SU-DHL-6 (cell line): Measurements from ENCODE around the gene FBXO38.

ENCODE experiments used
- H2AFZ ChIP-seq: fragments of 200-600 bp; sonication (generic); 2 replicates; pipeline ENCODE4 v1.6.1; 2014; ENCODE audit warnings: low read depth, mild to moderate bottlenecking, moderate library complexity, mixed read lengths, antibody characterized with exemption, low read length; ENCODE audit not compliant: severe bottlenecking
- H3F3A ChIP-seq: fragments of 200-600 bp; shearing (Covaris generic); 2 replicates; pipeline ENCODE4 v1.6.0; 2016; ENCODE audit warnings: antibody characterized with exemption, mild to moderate bottlenecking; ENCODE audit not compliant: insufficient read depth
- H3K27ac ChIP-seq: fragments of 200-600 bp; sonication (generic); 2 replicates; pipeline ENCODE4 v1.5.1; 2016; ENCODE audit warnings: low read depth, mild to moderate bottlenecking, low read length, moderate library complexity, mixed read lengths
- H3K27me3 ChIP-seq: fragments of 200-600 bp; sonication (generic), shearing (Covaris generic); 2 replicates; pipeline ENCODE4 v1.6.0; 2014; ENCODE audit warnings: mild to moderate bottlenecking, low read length
- H3K36me3 ChIP-seq: fragments of 200-600 bp; sonication (generic); 2 replicates; pipeline ENCODE4 v1.6.1; 2014; ENCODE audit warnings: mild to moderate bottlenecking, low read length, mixed read lengths
- H3K4me2 ChIP-seq: fragments of 300-600, 200-600 bp; shearing (Covaris generic), sonication (generic); 2 replicates; pipeline ENCODE4 v1.6.0; 2014; ENCODE audit warnings: low read length, low read depth, mild to moderate bottlenecking; ENCODE audit not compliant: poor library complexity, severe bottlenecking
- H3K4me3 ChIP-seq: fragments of 200-600 bp; sonication (generic); 2 replicates; pipeline ENCODE4 v1.5.1; 2014; ENCODE audit warnings: antibody characterized with exemption, low read length, mild to moderate bottlenecking, mixed read lengths; ENCODE audit not compliant: insufficient read depth, poor library complexity, severe bottlenecking
- H3K79me2 ChIP-seq: fragments of 200-600 bp; sonication (generic); 2 replicates; pipeline ENCODE4 v1.6.1; 2014; ENCODE audit warnings: mild to moderate bottlenecking, low read length, moderate library complexity; ENCODE audit not compliant: insufficient read depth
- H3K9ac ChIP-seq: fragments of 200-600 bp; sonication (generic); 2 replicates; pipeline ENCODE4 v1.7.0; 2014; ENCODE audit warnings: mild to moderate bottlenecking, low read length
- H3K9me2 ChIP-seq: fragments of 200-600 bp; sonication (generic); replicated peaks from 2 replicates; pipeline ENCODE4 v1.6.1; 2014; ENCODE audit warnings: low read length; ENCODE audit not compliant: insufficient read depth
- H3K9me3 ChIP-seq: fragments of 200-600 bp; sonication (generic); 2 replicates; pipeline ENCODE4 v1.6.1; 2014; ENCODE audit warnings: low read length, mixed read lengths; ENCODE audit not compliant: insufficient read depth
- H4K20me1 ChIP-seq: fragments of 200-600 bp; sonication (generic); 2 replicates; pipeline ENCODE4 v1.6.1; 2014; ENCODE audit warnings: low read depth, mild to moderate bottlenecking, antibody characterized with exemption, low read length, moderate library complexity, mixed read lengths
- EZH2phosphoT487 ChIP-seq: fragments of 200-600 bp; sonication (generic), shearing (Covaris generic); conservative IDR thresholded peaks from 2 replicates; pipeline ENCODE4 v1.6.1; 2018; ENCODE audit warnings: mild to moderate bottlenecking, antibody characterized with exemption, low read length, moderate library complexity, mixed read lengths
- TF ChIP-seq, protein P1 (sequence below): fragments of 200-600 bp; sonication (generic); IDR thresholded peaks from one replicate; pipeline ENCODE4 v1.5.1; 2017; ENCODE audit warnings: antibody characterized with exemption, mild to moderate bottlenecking, low read length, moderate library complexity; ENCODE audit not compliant: insufficient read depth, poor library complexity, severe bottlenecking

FBXO38 gene

DNA sequence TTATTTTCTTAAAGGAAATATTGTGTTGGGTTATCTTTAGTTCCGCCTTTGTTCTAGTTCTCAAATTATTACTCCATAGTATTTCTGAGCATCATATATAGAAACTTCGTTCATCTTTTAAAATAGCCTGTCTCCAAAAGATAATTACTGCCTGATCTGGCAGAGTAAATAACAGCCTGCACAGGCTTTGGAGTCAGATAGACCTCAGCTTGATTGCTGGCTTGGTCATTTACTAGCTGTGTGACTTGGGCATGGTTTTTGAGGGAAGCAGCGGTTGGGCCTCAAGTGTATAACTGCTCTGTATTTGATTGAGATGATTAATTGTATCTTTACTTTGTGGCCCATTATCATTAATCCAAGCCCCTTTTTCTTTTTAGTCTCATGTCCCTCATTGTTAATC lies 50.1 kb downstream of the FBXO38 start:
- no peaks in the 10 kb centered on the region for H3F3A ChIP-seq
- H3K27me3 ChIP-seq, result no peaks in the 10 kb centered on the region
- no peaks in the 10 kb centered on the region for H3K9me2 ChIP-seq
- no peak overlapping the region for H3K4me3 ChIP-seq
- H2AFZ ChIP-seq, result no peak overlapping the region
- no peak overlapping the region for H3K4me2 ChIP-seq
- no peaks in the 10 kb centered on the region for H3K79me2 ChIP-seq
- no peaks in the 10 kb centered on the region for H3K9me3 ChIP-seq
- peaks cover 19% of the 10 kb centered on the region; the same call in 1 of the 2 replicates for H3K36me3 ChIP-seq
- H4K20me1 ChIP-seq, result 0 out of 2 replicates have a peak, but pooled peaks cover 4% of the 10 kb centered on the region
- TF ChIP-seq EZH2phosphoT487, result no peak
- TF ChIP-seq, protein P1, sequence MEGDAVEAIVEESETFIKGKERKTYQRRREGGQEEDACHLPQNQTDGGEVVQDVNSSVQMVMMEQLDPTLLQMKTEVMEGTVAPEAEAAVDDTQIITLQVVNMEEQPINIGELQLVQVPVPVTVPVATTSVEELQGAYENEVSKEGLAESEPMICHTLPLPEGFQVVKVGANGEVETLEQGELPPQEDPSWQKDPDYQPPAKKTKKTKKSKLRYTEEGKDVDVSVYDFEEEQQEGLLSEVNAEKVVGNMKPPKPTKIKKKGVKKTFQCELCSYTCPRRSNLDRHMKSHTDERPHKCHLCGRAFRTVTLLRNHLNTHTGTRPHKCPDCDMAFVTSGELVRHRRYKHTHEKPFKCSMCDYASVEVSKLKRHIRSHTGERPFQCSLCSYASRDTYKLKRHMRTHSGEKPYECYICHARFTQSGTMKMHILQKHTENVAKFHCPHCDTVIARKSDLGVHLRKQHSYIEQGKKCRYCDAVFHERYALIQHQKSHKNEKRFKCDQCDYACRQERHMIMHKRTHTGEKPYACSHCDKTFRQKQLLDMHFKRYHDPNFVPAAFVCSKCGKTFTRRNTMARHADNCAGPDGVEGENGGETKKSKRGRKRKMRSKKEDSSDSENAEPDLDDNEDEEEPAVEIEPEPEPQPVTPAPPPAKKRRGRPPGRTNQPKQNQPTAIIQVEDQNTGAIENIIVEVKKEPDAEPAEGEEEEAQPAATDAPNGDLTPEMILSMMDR, result no peak
- H3K27ac ChIP-seq, result no peak overlapping the region
- no peak overlapping the region for H3K9ac ChIP-seq

DNA sequence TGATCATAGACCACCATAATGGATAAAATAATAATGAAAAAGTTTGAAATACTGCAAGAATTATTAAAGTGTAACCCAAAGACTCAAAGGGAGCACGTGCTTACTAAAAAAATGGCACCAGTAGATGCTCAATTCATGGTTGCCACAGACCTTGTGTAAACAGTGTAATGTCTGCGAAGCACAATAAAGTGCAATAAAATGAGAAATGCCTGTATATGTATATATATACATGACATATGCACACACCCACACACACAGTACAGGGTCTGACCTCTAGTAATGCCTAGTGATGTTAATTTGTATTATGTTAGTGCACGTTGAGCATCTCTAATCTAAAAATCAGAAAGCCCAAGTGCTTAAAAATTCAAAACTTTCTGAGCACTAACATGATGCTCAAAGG lies 52.3 kb downstream of the FBXO38 start:
- Histone ChIP-seq H3K9me3 (no peaks in the 10 kb centered on the region), H3K9me2 (no peaks in the 10 kb centered on the region), H3K9ac (no peak overlapping the region), H4K20me1 (no peaks in the 10 kb centered on the region), H3K4me3 (no peak overlapping the region), H3K27me3 (no peaks in the 10 kb centered on the region), H2AFZ (no peak overlapping the region), H3K27ac (no peak overlapping the region), H3K79me2 (no peaks in the 10 kb centered on the region), H3F3A (no peaks in the 10 kb centered on the region), H3K36me3 (peaks cover 21% of the 10 kb centered on the region; the same call in 1 of the 2 replicates), H3K4me2 (no peak overlapping the region)
- TF ChIP-seq, protein P1, result no peak
- TF ChIP-seq EZH2phosphoT487, result no peak

DNA sequence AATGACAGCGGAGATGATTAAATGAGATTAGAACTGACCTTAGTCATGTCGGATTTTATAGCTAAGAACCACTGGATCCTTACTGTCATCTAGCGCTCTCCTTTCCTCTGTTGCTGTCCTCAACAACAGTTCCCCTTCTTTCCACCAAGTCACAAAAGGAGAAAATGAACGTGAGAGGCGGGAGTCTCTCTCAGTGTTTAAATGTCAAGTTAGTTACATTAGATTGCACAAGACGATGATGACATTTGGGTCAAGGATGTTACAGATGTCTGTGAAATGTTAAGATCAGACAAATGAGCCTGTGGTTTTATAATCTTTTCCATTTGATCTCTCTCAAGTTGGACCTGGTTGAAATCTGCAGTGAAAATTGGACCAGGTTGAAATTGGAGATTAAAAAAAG lies 53.5 kb downstream of the FBXO38 start:
- H3K9me2 ChIP-seq, result no peaks in the 10 kb centered on the region
- H3K9ac ChIP-seq, result no peak overlapping the region
- H3K4me2 ChIP-seq, result no peak overlapping the region
- H3K9me3 ChIP-seq, result no peaks in the 10 kb centered on the region
- no peaks in the 10 kb centered on the region for H4K20me1 ChIP-seq
- H3F3A ChIP-seq, result no peaks in the 10 kb centered on the region
- no peak overlapping the region for H2AFZ ChIP-seq
- H3K27ac ChIP-seq, result no peak overlapping the region
- no peaks in the 10 kb centered on the region for H3K79me2 ChIP-seq
- TF ChIP-seq, protein P1, result no peak
- no peak for TF ChIP-seq EZH2phosphoT487
- peaks cover 21% of the 10 kb centered on the region; the same call in 1 of the 2 replicates for H3K36me3 ChIP-seq
- H3K4me3 ChIP-seq, result no peak overlapping the region
- H3K27me3 ChIP-seq, result no peaks in the 10 kb centered on the region
